H1 (cell line): ENCODE data around the gene SSPN.

Source experiments
- POLR2AphosphoS5 ChIP-seq: IDR thresholded peaks from 2 replicates; pipeline ENCODE4 v1.6.1; 2011; ENCODE audit warnings: low read depth, low read length
- SP2 ChIP-seq: IDR thresholded peaks from 2 replicates; pipeline ENCODE4 v1.6.1; 2012; ENCODE audit warnings: mild to moderate bottlenecking, low read length, inconsistent platforms
- TF ChIP-seq, protein P1 (sequence below), 3 experiments: IDR thresholded peaks; 1 replicate in 2 of 3; 2 replicates in 1 of 3; pipeline versions ENCODE4 v1.5.1 to v1.6.1; 2011; ENCODE audit warnings: low read length in 3 of 3, mild to moderate bottlenecking in 3 of 3, inconsistent platforms in 2 of 3, low read depth in 1 of 3, moderate library complexity in 1 of 3; ENCODE audit not compliant: insufficient read depth in 1 of 3; ENCODE audit errors: control extremely low read depth in 1 of 3

GRCh38 chr12:26172946-26173552, 22.3 kb upstream of the SSPN start:
- no peak for TF ChIP-seq POLR2AphosphoS5
- TF ChIP-seq SP2 = no peak
- TF ChIP-seq, protein P1, sequence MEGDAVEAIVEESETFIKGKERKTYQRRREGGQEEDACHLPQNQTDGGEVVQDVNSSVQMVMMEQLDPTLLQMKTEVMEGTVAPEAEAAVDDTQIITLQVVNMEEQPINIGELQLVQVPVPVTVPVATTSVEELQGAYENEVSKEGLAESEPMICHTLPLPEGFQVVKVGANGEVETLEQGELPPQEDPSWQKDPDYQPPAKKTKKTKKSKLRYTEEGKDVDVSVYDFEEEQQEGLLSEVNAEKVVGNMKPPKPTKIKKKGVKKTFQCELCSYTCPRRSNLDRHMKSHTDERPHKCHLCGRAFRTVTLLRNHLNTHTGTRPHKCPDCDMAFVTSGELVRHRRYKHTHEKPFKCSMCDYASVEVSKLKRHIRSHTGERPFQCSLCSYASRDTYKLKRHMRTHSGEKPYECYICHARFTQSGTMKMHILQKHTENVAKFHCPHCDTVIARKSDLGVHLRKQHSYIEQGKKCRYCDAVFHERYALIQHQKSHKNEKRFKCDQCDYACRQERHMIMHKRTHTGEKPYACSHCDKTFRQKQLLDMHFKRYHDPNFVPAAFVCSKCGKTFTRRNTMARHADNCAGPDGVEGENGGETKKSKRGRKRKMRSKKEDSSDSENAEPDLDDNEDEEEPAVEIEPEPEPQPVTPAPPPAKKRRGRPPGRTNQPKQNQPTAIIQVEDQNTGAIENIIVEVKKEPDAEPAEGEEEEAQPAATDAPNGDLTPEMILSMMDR (IDR thresholded peaks at IDR 0.05; ENCODE audit: control extremely low read depth in 1 of 3, insufficient read depth in 1 of 3, low read depth in 1 of 3, low read length in 3 of 3) = no peak
